VCaP (cell line): ENCODE data around the gene KIFC3.
"Not testable (repeated sequence)": the region's sequence is repeated elsewhere in the genome, so short reads cannot be mapped to it uniquely, and the experiment has no call there.

ENCODE experiments used
- H3K27ac ChIP-seq: fragments of 450-650 bp; 2 replicates; pipeline ENCODE4 v1.5.1; 2017
- CTCF ChIP-seq: fragments of 450-650 bp; conservative IDR thresholded peaks from 2 replicates; pipeline ENCODE4 v1.5.1; 2017; ENCODE audit warnings: mild to moderate bottlenecking, moderate library complexity

The KIFC3 gene

GRCh38 chr16:57813466-57813865 is 11.2 kb upstream of the KIFC3 start:
- no peak overlapping the region for H3K27ac ChIP-seq
- no peak for TF ChIP-seq CTCF

- H3K27ac ChIP-seq = not testable (repeated sequence)
Measured at GRCh38 chr16:57811340-57811739, 9.0 kb upstream of the KIFC3 start.

- H3K27ac ChIP-seq = no peak overlapping the region
- no peak for TF ChIP-seq CTCF
Measured at GRCh38 chr16:57810197-57811031, 8.1 kb upstream of the KIFC3 start.

- TF ChIP-seq CTCF = no peak
- no peak overlapping the region for H3K27ac ChIP-seq
Measured at GRCh38 chr16:57809276-57810196, 7.2 kb upstream of the KIFC3 start.

- H3K27ac ChIP-seq = no peak overlapping the region
Measured at GRCh38 chr16:57808589-57809228, 6.4 kb upstream of the KIFC3 start.

GRCh38 chr16:57807968-57808528 is 5.8 kb upstream of the KIFC3 start:
- TF ChIP-seq CTCF = no peak
- no peak overlapping the region for H3K27ac ChIP-seq

More at GRCh38 chr16:57808589-57809228, 6.4 kb upstream of the KIFC3 start:
- TF ChIP-seq CTCF = no peak

GRCh38 chr16:57807252-57807967 is 5.1 kb upstream of the KIFC3 start:
- no peak for TF ChIP-seq CTCF
- H3K27ac ChIP-seq = no peak overlapping the region
